Stimulated activated CD8-positive, alpha-beta memory T cell treated with anti-CD3 and anti-CD28 coated beads, Interleukin-15, amount 100 ng/mL, for 48 hours (primary cell): ENCODE results near the gene AKAP8L.
"Not testable (repeated sequence)": the region's sequence is repeated elsewhere in the genome, so short reads cannot be mapped to it uniquely, and the experiment has no call there.

Experiments
- DNase-seq, 2 donors: peaks; one replicate each; pipeline ENCODE4 v3.0.0-alpha.2; 2020; ENCODE audit warnings: low read depth in 2 of 2

Gene AKAP8L

DNA sequence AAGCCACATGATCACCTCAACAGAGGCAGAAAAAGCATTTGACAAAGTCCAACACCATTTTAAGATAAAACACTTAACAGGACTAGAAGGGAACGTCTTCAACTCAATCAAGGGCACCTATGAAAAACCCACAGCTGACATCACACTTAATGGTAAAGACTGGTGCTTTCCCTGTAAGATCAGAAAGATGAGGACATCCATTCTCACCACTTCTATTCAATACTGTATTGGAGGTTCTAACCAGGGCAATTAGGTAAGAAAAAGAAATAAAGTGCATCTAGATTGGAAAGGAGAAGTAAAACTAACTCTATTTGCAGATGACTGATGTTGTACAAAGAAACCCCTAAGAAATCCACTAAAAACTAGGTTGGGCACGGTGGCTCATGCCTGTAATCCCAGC is 28.0 kb downstream of the AKAP8L start:
- DNase-seq = no peak

GRCh38 chr19:15381864-15382263 is 36.9 kb downstream of the AKAP8L start:
- no peak for DNase-seq

DNA sequence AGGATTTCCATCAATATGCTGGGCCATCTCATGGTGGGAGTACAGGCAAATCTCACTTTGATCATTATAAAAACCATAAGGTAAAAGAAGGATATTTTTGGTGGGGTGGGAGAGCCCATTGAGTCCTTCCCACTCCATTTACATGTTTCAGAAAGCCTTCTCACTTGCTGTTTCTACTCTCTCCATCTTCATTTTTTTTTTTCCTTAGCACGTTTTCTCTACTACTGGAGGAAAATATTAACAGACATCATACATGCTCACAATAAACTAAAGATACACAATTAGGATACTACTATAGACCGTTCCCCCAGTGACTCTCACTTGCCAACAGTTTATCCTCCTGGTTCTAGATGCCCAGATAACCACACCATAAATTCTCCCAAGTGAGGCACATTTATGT is 37.4 kb downstream of the AKAP8L start:
- no peak for DNase-seq

- DNase-seq = no peak
These were observed 38.7 kb downstream of the AKAP8L start for GRCh38 chr19:15379999-15380647.

DNA sequence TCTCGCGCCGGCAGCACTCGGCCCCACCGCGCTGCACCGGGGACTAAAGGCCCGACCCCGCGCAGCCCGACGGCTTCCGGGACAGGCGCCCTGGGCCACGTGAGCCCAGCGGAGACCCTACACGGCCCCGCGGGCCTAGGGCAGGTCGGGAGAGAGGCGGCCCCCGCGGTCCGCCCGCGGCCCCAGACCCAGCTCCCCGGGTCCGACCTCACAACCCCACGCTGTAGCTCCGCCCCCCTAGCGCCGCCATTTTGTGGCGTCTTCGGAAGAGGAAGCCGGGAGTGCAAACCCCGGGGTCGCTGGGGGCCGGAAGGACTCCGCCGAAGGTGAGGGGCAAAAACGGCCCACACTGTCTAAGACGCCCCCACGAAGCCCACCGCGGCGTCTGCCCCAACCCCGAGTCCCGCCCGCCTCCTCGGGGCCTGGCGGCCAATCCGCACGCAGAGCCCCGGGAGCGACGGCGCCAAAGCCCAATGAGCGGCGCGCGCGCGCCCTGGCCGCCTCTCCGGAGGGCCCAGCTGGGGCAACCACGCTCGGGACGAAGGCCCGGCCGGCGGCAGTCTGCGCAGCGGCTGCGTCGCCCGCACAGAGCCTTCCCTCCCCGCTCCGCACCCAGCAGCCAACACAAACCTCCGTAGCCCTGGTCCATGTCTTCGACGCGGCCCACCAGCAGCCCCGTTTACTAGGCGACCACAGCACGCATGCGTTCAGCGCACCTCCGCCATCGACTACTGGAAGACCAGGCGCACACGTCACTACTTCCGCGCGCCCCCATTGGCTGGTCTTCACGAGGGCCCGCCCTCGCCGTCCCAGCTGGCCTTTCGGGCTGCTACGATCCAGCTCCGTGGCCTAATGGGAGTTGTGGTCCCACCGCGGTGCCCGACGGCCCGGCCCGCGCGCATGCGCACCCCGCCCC is 39.4 kb downstream of the AKAP8L start, which contains the start of gene AKAP8:
AKAP8 (minus strand) TSS at position 705 of the 916 bp plus-strand sequence; CDS start at position 649, 56 bp downstream.
- DNase-seq = peak; percentile 97 to 98

DNA sequence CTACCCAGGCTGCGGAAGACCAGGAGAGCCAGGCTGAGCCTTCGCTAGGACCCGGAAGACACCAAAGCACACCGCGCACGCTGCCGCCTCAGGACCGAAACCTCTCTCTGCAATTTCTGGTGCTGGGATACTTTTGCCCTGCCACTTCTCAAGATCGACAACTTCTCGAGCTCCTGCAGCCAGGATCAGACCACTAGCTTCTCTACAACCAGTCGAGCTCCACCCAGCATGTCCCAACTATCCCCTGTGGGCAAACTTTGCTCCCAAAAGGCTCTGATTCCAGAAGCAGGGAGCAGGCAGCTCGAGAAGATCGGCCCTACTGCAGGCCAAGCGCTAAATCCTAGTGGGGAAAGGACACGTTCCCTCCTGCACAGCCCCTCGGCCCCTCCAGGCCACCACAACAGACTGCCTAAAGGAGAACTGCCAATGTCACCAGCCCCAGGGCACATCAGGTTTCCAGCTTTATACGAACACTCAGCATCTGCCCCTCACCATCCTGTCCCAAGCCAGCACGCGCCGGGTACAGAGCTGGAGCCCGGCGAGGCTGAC is 40.2 kb downstream of the AKAP8L start:
- DNase-seq = peak; percentile 27 to 40

GRCh38 chr19:15374796-15375440 is 43.9 kb downstream of the AKAP8L start:
- DNase-seq = no peak

DNA sequence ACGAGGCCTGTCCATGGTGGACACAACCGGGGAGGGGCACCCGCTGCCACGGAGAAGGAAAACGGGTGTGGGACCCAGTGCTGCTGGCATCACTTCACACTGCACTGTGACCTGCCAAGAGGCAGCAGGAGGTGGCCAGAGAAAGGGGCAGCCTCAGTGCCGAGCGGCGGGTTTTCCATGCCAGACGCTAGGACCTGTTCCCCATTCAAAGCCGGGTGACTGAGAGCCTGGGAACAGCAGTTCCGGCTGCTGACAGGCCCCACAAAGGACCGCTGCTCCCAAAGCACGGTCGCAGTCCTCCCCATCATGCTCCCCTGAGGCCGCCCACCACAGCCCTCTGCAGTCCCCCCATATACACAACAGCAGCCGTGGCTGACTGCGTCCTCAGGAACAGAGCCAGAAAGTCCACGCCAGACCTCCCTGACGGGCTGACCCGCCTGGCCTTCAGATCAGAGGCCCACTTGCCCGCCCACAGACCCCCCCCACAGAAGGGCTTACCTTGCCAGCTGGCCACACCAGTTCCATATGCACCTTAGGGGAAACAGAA is 44.6 kb downstream of the AKAP8L start:
- no peak for DNase-seq

DNA sequence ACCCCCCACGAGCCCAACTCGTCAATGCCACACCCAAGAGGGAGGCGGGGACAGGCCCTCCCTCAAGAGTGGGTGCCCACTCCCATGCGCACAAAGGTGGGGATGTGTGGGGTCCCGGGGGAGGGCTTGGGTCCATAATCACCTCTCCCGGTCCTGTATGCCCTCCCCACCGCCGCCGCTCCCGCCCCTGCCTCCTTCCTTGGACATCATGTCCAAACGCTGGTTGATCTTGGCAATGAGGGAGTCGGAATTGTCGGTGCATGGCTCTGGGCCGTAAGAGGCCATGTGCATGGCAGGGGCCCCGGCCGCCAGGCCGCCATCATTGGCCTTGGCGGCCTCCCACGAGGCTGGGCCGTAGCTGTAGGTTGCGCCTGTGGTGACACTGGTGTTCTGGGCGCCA is 45.1 kb downstream of the AKAP8L start:
- no peak for DNase-seq

DNA sequence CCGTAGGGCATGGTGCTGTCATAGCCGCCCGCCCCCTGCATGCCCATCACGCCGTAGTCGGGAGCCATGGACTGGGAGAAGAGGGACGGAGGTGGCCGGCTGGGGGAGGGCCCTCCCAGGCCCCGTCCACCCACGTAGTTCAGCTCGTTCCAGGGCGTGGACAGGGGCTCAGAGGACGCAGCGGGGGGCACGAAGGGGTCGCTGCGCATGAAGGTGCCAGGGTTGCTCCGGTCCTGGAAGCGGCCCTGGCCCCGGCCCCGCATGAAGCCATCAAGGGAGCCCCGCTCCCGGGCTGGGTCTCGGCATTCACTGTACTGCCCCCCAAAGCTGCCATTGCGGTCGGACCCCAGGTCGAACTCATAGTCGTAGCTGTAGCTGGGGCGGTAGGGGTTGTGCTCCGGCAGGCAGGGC is 45.9 kb downstream of the AKAP8L start:
- DNase-seq = no peak

DNA sequence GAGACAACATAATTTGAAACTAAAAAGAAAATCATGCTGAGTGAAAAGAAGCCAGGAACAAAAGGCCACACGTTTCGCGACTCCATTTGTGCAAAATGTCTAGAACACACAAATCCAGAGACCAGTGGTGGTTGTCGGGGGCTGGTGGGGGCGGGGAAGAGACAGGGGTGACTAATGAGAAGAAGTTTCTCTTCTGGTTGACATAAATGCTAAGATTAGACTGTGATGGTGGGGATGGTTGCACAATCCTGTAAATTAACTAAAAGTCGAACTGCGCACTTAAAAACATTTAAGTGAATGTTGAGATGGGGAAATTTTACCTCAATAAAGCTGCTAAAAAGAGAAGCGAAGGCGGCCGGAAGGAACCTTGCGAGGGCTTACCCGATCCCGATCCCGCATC is 46.3 kb downstream of the AKAP8L start:
- peak in 1 of 2 donors; percentile 40 for DNase-seq

- DNase-seq = no peak
These were observed 46.9 kb downstream of the AKAP8L start for GRCh38 chr19:15371786-15372380.

GRCh38 chr19:15371119-15371518 is 47.7 kb downstream of the AKAP8L start:
- no peak for DNase-seq

DNA sequence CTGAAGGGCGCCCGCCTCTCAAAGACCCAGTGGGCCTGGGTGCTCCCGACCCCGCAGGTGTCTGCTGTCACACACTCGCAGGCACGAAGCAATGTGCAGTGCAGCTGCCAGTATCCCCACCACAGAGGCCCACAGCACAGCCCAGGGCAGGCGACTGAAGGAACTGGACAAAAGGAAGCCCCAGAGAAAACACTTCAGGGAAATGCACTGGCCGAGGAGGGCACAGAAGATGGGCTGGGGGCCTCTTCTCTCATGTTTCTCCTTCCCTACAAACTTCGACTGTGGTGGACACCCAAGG is 49.2 kb downstream of the AKAP8L start:
- DNase-seq = no peak

DNA sequence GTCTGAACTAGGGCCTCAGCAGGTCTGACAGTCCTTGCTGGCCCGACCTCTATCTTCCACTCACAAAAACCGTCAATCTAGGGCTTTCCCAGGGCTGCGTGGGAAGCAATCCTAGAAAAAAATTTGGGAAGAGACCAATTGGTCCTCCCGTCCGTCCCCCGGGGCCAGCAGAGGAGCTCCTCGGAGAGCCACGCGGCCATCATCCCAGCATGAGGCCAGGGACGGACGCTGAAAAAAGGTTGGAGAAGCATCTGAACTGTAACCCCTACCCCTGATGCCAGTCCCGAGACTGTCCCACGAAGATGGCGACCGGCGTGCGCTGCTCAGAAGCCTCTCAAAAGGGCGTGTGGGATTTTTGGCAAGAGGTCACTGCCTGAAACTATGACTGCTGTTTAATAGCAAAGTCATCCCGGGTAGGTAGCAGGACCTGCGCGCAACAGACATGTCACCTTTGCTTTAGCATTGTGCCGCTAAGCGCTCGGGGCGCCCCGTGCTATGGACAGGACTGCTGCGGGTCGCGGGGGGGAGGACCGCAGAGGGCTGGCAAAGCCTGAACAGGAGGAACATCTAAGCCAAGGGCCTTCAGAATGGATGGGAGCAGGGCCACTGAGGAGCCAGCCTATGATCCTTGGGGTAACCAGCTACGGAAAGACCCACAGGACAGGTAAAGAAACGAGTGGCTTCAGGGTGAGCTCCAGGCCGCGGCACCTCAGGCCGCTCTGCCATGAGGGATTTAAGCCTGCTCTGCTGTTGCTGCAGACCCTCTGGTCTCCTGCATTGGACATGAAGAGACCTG is 49.8 kb downstream of the AKAP8L start:
- no peak for DNase-seq

DNA sequence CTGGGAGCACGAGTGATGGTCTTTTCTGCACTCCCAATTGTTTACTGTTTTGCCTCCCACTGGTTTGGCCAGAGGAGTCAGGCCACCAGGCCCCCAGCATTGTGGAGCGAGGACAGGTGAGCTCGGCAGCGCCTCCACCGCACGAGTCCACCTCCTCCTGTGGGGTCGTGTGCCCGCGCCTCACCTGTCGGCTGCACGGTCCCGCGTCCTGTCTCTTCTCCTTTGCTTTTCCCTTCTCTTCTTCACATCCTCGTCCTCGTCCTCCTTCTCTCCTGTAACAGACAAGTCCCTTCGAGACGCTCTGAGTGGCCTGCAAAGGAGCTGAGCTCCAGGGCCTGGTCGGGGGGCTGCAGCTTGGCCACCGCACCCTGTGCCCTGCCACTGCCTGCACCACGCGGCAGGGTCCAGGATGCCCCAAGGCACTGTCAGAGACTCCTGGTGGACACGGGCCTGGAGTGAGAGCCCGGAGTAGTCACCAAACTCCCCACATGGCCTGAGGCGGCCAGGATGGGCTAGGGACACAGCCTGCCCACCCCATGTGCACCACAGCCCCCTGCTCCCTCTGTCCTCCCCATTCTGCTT is 50.6 kb downstream of the AKAP8L start:
- DNase-seq = no peak

DNA sequence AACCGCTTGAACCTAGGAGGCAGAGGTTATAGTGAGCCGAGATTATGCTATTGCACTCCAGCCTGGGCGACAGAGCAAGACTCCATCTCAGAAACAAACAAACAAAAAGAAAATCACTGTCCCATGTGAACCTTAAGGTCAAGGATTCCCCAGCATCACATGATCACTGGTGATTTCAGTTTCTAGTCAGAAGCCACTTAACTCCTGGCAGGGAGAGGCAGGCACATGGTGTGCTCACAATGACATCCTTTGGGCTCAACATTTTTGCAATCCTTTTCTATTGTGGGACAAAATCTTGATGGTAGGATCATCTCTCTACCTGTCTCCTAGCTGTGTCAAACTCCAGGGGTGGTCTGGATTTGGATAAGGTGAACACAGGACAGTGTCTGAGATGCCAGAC is 51.3 kb downstream of the AKAP8L start:
- no peak for DNase-seq

DNA sequence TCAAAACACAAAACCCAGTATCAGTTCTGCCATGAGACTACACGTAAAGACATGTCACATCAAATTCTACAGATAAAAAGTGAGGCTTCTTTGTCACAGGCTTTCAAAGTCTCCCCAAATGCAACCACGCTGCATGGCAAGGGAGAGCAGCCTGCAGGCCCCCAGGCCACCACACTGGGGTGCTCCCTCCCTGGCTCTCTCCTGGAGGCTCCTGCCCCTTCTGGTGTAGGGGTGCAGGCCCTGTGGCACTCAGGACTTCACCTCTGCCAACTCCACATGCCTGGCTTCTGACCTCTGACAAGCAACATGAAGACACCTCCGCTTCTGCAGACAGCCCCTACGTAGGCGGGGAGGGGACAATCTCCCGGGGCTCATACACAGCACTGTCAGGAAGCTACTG is 53.5 kb downstream of the AKAP8L start:
- DNase-seq = no peak

- not testable (repeated sequence) for DNase-seq
These were observed 55.0 kb downstream of the AKAP8L start for GRCh38 chr19:15363791-15364190.

GRCh38 chr19:15363048-15363447 is 55.7 kb downstream of the AKAP8L start:
- DNase-seq = not testable (repeated sequence)
